ENCODE data around the gene CTTN.

CTTN gene

DNA sequence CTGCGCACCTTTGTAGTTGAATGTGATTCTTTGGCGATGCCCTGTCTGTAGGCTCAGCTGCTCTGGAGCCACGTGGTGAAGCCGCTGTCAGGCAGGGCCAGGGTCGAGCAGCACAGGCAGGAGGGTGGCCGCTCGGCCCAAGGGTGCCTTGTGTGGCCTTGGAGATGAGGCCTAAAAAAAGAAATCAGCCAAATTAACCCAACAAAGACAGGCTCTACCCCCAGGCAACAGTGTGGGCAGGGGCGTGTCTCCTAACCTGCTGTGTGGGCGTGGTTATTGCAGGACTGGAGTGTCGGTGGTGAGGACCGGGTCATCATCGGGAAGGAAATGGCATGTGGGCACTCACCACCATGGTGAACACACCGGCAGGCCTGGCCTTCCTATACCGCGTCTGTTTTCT lies 34.3 kb downstream of the CTTN start:
- no peak overlapping the region for H3K4me3 ChIP-seq (replicated peaks in 1 of 2; ENCODE audit: low read depth in 2 of 2, low read length in 2 of 2)
- DNase-seq (ENCODE audit: low read depth in 2 of 2) = no peak
- TF ChIP-seq, protein P1, sequence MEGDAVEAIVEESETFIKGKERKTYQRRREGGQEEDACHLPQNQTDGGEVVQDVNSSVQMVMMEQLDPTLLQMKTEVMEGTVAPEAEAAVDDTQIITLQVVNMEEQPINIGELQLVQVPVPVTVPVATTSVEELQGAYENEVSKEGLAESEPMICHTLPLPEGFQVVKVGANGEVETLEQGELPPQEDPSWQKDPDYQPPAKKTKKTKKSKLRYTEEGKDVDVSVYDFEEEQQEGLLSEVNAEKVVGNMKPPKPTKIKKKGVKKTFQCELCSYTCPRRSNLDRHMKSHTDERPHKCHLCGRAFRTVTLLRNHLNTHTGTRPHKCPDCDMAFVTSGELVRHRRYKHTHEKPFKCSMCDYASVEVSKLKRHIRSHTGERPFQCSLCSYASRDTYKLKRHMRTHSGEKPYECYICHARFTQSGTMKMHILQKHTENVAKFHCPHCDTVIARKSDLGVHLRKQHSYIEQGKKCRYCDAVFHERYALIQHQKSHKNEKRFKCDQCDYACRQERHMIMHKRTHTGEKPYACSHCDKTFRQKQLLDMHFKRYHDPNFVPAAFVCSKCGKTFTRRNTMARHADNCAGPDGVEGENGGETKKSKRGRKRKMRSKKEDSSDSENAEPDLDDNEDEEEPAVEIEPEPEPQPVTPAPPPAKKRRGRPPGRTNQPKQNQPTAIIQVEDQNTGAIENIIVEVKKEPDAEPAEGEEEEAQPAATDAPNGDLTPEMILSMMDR (IDR thresholded peaks at IDR 0.05; ENCODE audit: low read depth, low read length) = no peak

DNA sequence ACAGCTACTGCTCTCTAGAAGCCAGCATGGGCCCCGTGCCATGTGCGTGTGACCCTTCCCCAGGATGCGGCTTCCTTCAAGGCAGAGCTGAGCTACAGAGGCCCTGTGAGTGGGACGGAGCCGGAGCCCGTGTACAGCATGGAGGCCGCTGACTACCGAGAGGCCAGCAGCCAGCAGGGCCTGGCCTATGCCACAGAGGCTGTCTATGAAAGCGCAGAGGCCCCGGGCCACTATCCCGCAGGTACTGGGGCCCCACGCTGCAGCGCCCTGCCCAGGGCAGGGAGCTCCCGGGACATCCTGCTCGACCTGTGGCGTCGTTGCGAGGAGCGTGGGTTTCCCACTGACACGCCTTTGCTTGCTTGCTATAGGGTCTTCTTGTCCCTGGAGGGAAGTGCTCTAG lies 34.7 kb downstream of the CTTN start:
- no peak overlapping the region for H3K4me3 ChIP-seq (replicated peaks in 1 of 2; ENCODE audit: low read depth in 2 of 2, low read length in 2 of 2)
- TF ChIP-seq, protein P1 (IDR thresholded peaks at IDR 0.05; ENCODE audit: low read depth, low read length) = no peak
- DNase-seq (ENCODE audit: low read depth in 2 of 2) = no peak

DNA sequence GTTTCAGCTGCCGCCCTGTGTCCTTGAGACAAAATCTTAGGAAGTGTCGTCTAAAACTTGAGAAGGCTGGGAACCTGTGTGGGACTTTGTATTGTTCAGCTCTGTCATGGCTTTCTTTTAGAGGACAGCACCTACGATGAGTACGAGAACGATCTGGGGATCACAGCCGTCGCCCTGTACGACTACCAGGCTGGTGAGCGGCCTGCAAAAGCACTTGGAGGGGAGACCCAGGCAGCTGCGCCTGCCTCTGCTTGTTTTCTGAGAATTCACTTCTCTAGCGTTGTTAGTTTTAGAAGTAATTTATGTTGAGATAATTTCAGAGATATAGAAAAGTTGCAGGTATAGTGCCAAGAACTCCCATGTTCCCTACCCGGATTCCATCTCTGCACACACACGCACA lies 35.2 kb downstream of the CTTN start:
- no peak for DNase-seq (ENCODE audit: low read depth in 2 of 2)
- H3K4me3 ChIP-seq (replicated peaks in 1 of 2; ENCODE audit: low read depth in 2 of 2, low read length in 2 of 2) = no peak overlapping the region
- TF ChIP-seq, protein P1 (IDR thresholded peaks at IDR 0.05; ENCODE audit: low read depth, low read length) = no peak

DNA sequence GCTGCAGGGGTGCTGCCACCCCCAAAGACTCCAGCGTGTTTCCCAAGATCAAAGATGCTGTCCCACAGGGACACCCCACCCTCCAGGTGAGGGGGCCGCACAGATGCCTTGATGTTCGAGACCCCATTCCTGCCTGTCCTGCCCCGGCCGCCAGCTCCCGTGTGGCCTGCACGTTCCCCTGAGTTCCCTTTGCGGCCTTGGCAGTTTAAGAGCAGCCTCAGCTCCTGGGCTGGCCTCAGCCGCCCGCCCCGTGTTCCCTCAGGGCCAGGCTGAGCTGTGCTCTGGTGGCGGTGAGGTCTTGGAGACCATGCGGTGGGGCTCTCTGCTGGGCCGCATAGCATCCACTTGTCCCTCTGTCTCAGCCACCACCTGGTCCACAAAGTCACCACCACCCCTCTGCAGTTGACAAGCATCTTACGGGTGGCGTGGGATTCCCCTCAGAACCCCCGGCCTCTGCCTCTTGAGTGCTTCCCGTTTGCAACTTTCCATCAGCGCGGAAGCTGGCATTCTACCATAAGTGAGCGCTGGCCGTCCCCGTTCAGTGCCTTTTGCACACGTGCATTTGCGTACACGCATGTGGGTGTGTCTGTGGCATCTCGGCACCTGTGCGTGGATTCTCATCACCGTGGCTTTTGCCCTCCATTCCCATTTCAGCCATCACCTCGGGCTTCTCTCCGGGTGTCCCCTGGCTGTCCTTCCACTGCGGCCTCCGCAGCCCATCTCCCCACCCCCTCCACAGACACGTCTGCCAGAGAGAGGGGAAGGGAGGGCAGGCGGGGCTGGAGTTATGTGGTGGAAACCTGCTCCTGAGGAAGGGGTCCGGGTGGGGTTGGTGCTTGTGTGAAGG lies 35.9 kb downstream of the CTTN start:
- TF ChIP-seq, protein P1 (IDR thresholded peaks at IDR 0.05; ENCODE audit: low read depth, low read length) = no peak
- no peak overlapping the region for H3K4me3 ChIP-seq (replicated peaks in 1 of 2; ENCODE audit: low read depth in 2 of 2, low read length in 2 of 2)
- DNase-seq (ENCODE audit: low read depth in 2 of 2) = no peak

DNA sequence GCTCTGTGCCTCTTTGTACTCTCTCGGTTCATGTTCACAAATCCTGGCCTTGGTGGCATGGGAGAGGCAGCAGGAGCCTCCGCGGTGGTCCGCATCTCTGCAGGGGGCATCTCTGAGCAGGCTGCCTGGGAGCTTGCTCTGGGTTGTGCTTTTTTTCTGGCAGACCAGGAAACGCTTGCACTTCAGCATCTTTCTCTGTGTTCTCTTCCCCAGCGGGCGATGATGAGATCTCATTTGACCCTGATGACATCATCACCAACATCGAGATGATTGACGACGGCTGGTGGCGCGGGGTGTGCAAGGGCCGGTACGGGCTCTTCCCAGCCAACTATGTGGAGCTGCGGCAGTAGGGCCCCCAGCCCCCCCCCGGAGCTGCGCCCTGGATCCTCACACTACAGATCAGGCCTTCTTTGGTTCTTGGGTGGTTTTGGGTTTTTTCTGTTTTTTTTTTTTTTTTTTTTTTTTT lies 36.5 kb downstream of the CTTN start:
- TF ChIP-seq, protein P1 (IDR thresholded peaks at IDR 0.05; ENCODE audit: low read depth, low read length) = no peak
- H3K4me3 ChIP-seq (replicated peaks in 1 of 2; ENCODE audit: low read depth in 2 of 2, low read length in 2 of 2) = no peak overlapping the region
- no peak for DNase-seq (ENCODE audit: low read depth in 2 of 2)

DNA sequence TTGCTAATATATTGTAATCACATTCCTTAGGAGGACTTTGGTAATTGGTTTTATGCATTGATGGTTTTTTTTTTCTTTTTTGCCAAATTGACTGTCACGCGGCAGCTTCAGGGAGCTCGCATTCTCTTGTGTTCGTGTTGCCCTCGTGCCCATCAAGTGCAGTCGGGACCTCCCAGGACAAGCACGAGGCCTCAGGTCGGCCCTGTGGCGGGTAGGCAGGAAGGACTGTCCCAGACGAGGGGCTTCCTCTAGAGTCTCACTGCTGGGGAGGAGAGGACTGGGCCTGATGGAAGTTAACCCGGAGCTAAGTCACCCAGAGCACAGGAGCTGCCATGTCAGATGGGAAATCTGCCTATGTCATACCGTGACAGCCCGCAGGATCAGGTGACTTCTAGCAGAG lies 37.0 kb downstream of the CTTN start:
- no peak overlapping the region for H3K4me3 ChIP-seq (replicated peaks in 1 of 2; ENCODE audit: low read depth in 2 of 2, low read length in 2 of 2)
- TF ChIP-seq, protein P1 (IDR thresholded peaks at IDR 0.05; ENCODE audit: low read depth, low read length) = no peak
- no peak for DNase-seq (ENCODE audit: low read depth in 2 of 2)

Measured in cardiac fibroblast (primary cell).